Muscle layer of colon (tissue), 2 donors: ENCODE results near the gene NABP2.
"Not testable (repeated sequence)": the region's sequence is repeated elsewhere in the genome, so short reads cannot be mapped to it uniquely, and the experiment has no call there.

Experiments
- H3K27ac ChIP-seq: one replicate; pipeline ENCODE4 v1.7.0; 2013; ENCODE audit warnings: low read depth, mild to moderate bottlenecking, low read length, moderate library complexity
- H3K27me3 ChIP-seq, 2 donors: one replicate each; pipeline ENCODE4 v1.7.0; 2013; ENCODE audit warnings: low read length in 2 of 2, mild to moderate bottlenecking in 2 of 2; ENCODE audit not compliant: insufficient read depth in 2 of 2, control insufficient read depth in 1 of 2
- H3K36me3 ChIP-seq: one replicate; pipeline ENCODE4 v1.7.0; 2013; ENCODE audit warnings: mild to moderate bottlenecking, low read length; ENCODE audit not compliant: insufficient read depth
- H3K4me1 ChIP-seq: one replicate; pipeline ENCODE4 v1.7.0; 2013; ENCODE audit warnings: mild to moderate bottlenecking, low read length; ENCODE audit not compliant: insufficient read depth
- H3K4me3 ChIP-seq, 2 donors: one replicate each; pipeline ENCODE4 v1.7.0; 2013; ENCODE audit warnings: low read length in 2 of 2, low read depth in 1 of 2, mild to moderate bottlenecking in 1 of 2, moderate library complexity in 1 of 2
- H3K9ac ChIP-seq: one replicate; pipeline ENCODE4 v1.7.0; 2013; ENCODE audit warnings: low read length
- H3K9me3 ChIP-seq: one replicate; pipeline ENCODE4 v1.7.0; 2013; ENCODE audit warnings: mild to moderate bottlenecking, low read length
- donor health status: abdominal sarcoma.
- donor health status: Adenocarcinoma of cecum.

Gene NABP2

DNA sequence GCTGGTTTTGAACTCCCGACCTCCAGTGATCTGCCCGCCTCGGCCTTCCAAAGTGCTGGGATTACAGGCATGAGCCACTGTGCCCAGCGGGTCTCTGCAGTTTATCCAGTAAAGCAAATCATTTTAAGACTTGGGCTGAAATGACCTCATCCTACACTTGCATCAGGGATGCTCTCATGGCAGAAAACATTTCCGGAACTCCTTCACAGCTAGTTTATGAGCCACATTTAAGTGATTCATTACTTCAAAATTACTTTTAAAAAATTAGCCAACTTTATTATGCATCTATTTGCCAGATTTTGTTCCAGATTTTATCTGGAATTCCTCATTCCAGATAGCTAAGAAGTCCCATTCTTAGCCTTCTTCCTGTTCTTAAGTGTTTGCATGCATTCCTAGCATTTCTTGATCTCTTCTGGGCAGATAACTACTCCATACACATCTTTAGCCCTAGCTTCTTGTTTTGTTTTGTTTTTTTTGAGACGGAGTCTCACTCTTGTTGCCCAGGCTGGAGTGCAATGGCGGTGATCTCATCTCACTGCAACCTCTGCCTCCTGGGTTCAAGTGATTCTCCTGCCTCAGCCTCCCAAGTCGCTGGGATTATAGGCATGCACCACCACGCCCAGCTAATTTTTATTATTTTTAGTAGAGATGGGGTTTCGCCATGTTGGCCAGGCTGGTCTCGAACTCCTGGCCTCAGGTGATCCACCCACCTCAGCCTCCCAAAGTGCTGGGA is 27.2 kb upstream of the NABP2 start:
- H3K4me1 ChIP-seq, H3K36me3 ChIP-seq, H3K4me3 ChIP-seq, H3K27me3 ChIP-seq, H3K27ac ChIP-seq, H3K9ac ChIP-seq, H3K9me3 ChIP-seq: not testable (repeated sequence)

DNA sequence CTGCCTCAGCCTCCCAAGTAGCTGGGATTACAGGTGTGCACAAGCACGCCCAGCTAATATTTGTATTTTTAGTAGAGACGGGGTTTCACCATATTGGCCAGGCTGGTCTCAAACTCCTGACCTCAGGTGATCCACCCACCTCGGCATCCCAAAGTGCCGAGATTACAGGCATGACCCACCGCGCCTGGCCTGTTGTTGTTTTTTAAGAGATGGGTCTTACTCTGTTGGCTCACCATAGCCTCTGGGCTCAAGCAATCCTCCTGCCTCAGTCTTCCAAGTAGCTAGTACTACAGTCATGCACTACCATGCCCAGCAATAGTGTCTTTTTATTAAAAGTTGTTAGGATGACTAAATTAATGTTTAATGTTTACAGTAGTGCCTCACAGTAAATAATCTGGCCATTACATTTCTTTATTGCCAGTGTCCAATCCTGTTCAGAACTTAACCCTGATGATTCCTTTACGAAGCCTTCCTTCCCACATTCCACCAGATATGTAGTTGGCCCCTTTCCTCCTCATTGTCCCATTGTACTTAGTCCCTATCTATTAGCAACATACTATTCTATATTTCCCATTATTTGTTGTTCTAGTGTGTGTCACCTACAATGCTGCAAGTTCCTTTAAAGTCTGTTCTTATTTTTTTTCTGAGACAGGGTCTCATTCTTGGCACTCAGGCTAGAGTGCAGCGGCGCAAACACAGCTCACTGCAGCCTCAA is 26.1 kb upstream of the NABP2 start:
- Histone ChIP-seq H3K4me3 (no peak overlapping the region), H3K9ac (no peak overlapping the region), H3K27me3 (no peaks in the 10 kb centered on the region), H3K4me1 (peaks cover 7% of the 10 kb centered on the region), H3K27ac (no peak overlapping the region), H3K9me3 (no peaks in the 10 kb centered on the region), H3K36me3 (no peaks in the 10 kb centered on the region)

DNA sequence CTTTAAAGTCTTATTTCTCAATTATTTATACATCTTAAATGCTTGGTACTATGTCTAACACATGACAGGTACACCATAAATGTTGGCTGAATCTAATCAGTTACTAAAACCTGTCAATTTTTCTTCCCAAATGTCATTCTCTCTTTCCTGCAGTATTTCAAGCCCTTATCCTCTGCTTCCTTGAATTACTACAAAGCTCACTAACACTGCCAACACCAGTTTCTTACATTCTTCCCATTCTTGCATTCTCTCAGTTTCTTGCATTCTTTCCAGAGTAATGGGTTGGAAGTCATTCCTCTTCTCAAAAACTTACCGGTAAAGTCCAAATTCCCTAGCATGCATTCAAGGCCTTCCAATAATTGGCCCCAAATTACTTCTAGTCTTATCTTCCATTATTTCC is 25.3 kb upstream of the NABP2 start:
- peaks cover 4% of the 10 kb centered on the region for H3K4me1 ChIP-seq
- no peaks in the 10 kb centered on the region for H3K9me3 ChIP-seq
- H3K27me3 ChIP-seq: no peaks in the 10 kb centered on the region
- H3K4me3 ChIP-seq: no peak overlapping the region
- no peak overlapping the region for H3K9ac ChIP-seq
- H3K27ac ChIP-seq: no peak overlapping the region
- H3K36me3 ChIP-seq: no peaks in the 10 kb centered on the region

DNA sequence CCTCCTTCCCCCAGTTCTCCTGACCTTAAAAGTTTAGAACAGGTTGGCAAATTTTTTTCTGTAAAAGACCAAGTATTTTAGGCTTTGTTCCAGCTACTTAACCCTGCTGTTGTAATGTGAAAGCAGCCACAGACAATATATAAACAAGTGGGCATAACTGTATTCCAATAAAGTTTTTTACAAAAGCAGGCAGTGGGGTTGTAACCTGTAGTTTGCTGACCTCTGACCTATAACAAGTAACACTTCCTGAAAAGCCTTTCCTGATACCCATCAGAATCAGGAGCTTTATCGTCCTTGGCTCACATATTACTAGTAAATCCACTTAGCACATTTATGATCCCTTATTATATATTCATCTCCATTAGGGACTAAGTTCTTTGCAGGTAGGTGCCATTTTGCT is 21.8 kb upstream of the NABP2 start:
- Histone ChIP-seq H3K9me3 (no peaks in the 10 kb centered on the region), H3K36me3 (peaks cover 27% of the 10 kb centered on the region), H3K4me1 (peaks cover 4% of the 10 kb centered on the region), H3K27ac (no peak overlapping the region), H3K9ac (no peak overlapping the region), H3K27me3 (no peaks in the 10 kb centered on the region), H3K4me3 (no peak overlapping the region)

DNA sequence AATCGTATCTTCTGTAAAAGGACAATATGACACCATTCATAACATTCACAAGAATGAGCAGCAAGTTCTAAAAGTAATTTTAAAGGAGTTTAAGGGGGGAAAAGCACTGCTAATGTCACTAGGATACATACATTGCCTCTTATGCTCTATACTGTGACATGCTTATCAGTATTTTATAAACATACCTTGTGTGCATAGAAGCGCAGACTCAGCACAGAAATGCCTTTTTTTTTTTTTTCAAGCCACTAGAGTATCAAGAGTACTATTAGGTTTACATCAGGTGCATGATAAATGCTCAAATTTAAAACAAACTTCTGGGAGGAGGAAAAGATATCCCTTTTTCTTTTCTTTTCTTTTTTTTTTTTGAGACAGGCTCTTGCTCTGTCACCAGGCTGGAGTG is 21.3 kb upstream of the NABP2 start:
- H3K9ac ChIP-seq: no peak overlapping the region
- no peak overlapping the region for H3K27ac ChIP-seq
- H3K4me1 ChIP-seq: peaks cover 4% of the 10 kb centered on the region
- no peaks in the 10 kb centered on the region for H3K27me3 ChIP-seq
- peaks cover 32% of the 10 kb centered on the region for H3K36me3 ChIP-seq
- no peak overlapping the region for H3K4me3 ChIP-seq
- no peaks in the 10 kb centered on the region for H3K9me3 ChIP-seq

DNA sequence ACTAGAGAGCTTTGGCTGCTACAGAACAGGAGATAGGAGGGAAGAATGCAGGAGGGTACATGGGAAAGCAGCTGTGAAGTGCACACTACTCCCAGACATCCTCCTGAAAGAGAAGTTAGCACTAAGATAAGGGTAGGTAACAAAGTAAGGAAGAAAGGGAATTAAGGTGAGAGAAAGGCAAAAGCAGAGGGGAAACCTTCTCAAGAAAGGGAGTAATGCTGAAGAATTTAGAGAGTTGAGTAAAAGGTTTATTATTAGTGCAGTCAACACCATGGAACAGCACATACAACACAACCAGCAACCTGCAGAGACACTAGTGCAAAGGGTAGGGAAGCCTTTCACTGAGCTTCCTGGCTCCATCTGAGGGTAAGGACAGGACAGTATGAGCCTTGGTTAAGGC is 19.9 kb upstream of the NABP2 start:
- Histone ChIP-seq H3K4me1 (peaks cover 4% of the 10 kb centered on the region), H3K4me3 (no peak overlapping the region), H3K27ac (no peak overlapping the region), H3K27me3 (no peaks in the 10 kb centered on the region), H3K9ac (no peak overlapping the region), H3K9me3 (no peaks in the 10 kb centered on the region), H3K36me3 (peaks cover 41% of the 10 kb centered on the region)

DNA sequence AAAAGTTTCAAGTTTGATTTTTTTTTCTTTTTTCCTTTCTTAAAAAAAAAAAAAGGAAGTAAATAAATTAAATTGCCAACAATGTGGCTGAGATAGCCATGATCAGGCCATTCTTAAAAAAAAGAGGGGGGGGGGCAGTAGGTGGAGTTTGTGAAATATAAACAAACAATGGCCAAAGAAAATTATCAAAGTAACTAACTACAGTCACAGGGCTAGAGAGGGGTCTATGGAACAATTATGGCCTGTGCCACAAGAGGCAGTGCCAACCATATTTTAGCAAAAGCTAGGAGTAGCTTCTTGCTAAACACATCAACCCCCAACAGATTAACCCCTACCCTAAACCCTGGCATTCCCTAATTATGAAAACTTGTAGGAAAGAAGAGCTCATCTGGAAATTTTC is 18.7 kb upstream of the NABP2 start:
- Histone ChIP-seq H3K36me3 (peaks cover 50% of the 10 kb centered on the region), H3K9ac (no peak overlapping the region), H3K9me3 (no peaks in the 10 kb centered on the region), H3K4me3 (no peak overlapping the region), H3K4me1 (peaks cover 4% of the 10 kb centered on the region), H3K27ac (no peak overlapping the region), H3K27me3 (no peaks in the 10 kb centered on the region)

DNA sequence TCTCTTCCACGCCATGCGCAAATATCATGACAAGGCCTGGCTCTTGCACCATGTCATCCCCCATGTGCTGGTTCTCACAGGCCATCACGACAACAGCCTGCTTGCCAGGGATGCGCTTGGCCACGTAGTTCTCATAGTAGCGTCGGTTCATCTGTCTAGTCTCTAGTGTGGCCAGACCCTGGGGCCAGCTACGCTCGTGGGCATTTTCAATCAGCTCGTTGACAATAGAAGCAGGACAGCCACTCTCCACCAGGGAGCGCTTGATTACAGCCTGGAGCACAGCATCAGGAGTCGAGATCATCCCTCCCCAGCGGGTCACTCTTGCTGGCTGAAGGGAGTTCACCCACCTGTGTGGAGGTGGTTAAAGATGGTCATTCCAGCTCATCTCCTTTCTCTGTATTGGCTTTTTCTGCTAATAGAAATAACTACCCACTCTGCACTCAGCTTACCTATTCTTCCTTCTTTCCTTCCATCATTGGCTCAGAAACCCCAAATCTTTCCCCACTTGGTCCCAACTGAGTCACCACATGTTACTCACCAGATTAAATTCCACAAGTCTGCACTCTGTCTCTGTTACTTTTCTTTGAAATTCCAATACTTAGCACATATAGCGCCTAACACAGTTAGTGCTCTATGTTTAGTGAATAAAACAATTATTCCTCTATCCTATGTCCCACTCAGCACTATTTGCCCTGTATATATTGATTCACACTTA is 17.5 kb upstream of the NABP2 start:
- Histone ChIP-seq H3K4me3 (no peak overlapping the region), H3K9ac (no peak overlapping the region), H3K27me3 (no peaks in the 10 kb centered on the region), H3K9me3 (no peaks in the 10 kb centered on the region), H3K27ac (no peak overlapping the region), H3K4me1 (peaks cover 4% of the 10 kb centered on the region), H3K36me3 (peaks cover 52% of the 10 kb centered on the region)

DNA sequence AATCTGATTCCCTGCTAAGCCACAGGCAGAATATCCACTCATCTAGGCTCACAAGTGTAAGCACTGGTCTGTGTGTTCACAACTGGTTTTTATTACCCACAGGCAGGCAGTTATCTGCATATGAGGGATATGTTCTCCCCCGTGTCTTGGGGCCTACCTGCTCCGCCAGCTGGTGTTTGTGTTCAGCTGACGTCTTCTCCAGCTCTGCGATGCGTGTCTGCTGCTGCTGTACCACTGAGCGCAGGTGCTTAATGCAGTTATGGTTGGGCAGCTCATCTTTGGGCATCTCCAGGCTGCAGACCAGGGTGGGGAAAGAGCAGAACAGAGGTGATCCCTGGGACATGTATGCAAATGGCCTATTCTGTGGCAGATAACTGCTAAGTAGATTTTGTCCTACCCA is 16.1 kb upstream of the NABP2 start:
- Histone ChIP-seq H3K9me3 (no peaks in the 10 kb centered on the region), H3K27me3 (no peaks in the 10 kb centered on the region), H3K27ac (no peak overlapping the region), H3K4me3 (no peak overlapping the region), H3K36me3 (peaks cover 65% of the 10 kb centered on the region), H3K9ac (no peak overlapping the region), H3K4me1 (no peaks in the 10 kb centered on the region)

DNA sequence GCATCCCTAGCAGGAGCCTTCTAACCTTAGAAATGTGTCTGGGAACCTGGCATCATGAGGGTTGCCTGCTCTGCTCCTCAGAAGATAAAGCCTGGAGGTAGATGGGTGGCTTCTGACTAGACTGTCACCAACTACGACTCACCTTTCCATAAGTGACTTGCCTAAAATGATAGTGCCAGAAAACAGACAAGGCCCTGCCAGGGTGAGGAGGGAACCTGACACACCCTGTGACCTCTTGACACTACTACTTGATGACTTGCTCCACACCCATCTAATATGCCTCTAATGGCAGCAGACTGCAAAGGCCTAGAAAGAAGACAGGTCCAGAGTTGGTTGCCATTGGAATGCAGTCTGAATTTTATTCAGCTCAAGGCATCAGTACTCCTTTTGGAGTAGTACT is 11.8 kb upstream of the NABP2 start:
- no peak overlapping the region for H3K27ac ChIP-seq
- no peak overlapping the region for H3K9ac ChIP-seq
- H3K9me3 ChIP-seq: no peaks in the 10 kb centered on the region
- peaks cover 71% of the 10 kb centered on the region for H3K36me3 ChIP-seq
- no peak overlapping the region for H3K4me3 ChIP-seq
- no peaks in the 10 kb centered on the region for H3K4me1 ChIP-seq
- H3K27me3 ChIP-seq: no peaks in the 10 kb centered on the region

DNA sequence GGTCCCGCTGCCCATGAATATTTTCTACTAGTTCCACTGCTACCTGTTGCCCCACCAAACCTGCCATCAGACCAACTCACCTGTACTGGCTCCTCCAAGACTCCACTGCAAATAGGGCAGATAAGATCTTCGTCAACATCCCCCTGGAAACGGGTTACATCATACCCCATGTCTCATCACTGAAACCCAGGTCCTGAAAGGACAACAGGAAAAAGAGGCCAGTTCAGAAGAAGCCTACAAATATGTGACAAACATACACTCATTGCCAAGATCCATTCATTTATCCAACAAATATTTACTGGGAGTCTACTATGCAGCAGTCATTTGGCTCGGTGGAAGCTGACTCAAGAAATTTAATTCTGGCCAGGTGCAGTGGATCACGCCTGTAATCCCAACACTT is 10.3 kb upstream of the NABP2 start:
- H3K36me3 ChIP-seq: peaks cover 61% of the 10 kb centered on the region
- no peak overlapping the region for H3K9ac ChIP-seq
- no peak overlapping the region for H3K4me3 ChIP-seq
- H3K27me3 ChIP-seq: no peaks in the 10 kb centered on the region
- no peak overlapping the region for H3K27ac ChIP-seq
- no peaks in the 10 kb centered on the region for H3K4me1 ChIP-seq
- no peaks in the 10 kb centered on the region for H3K9me3 ChIP-seq
